B cell (primary cell): ENCODE data around the gene LRRC10B.

Source experiments
- CTCF ChIP-seq: fragments of 200-600 bp; IDR thresholded peaks from one replicate; pipeline ENCODE4 v1.8.0; 2022; ENCODE audit warnings: antibody characterized with exemption, mild to moderate bottlenecking
- EZH2 ChIP-seq: IDR thresholded peaks from 2 replicates; pipeline ENCODE4 v1.6.1; 2012; ENCODE audit warnings: borderline replicate concordance, low read depth, mild to moderate bottlenecking, moderate library complexity, low read length; ENCODE audit not compliant: insufficient read depth, poor library complexity, severe bottlenecking

- no peak for TF ChIP-seq CTCF
- TF ChIP-seq EZH2, result no peak
Observed at GRCh38 chr11:61540528-61540927, 32.0 kb downstream of the LRRC10B start.
